ACHN (cell line): ENCODE measurements around the gene POP4.
"Not testable (repeated sequence)": the region's sequence is repeated elsewhere in the genome, so short reads cannot be mapped to it uniquely, and the experiment has no call there.

Source experiments
- DNase-seq: peaks from one replicate; pipeline ENCODE4 v3.0.0-alpha.2; 2015
- in situ Hi-C: cut with HindIII; loops from 2 replicates; pipeline ENCODE4 v1.10.0; 2017; ENCODE audit warnings: low sequenced_read_pairs, low pct_ligation_motif_present, low pct_unique_long_range_greater_than_20kb

POP4 gene

DNA sequence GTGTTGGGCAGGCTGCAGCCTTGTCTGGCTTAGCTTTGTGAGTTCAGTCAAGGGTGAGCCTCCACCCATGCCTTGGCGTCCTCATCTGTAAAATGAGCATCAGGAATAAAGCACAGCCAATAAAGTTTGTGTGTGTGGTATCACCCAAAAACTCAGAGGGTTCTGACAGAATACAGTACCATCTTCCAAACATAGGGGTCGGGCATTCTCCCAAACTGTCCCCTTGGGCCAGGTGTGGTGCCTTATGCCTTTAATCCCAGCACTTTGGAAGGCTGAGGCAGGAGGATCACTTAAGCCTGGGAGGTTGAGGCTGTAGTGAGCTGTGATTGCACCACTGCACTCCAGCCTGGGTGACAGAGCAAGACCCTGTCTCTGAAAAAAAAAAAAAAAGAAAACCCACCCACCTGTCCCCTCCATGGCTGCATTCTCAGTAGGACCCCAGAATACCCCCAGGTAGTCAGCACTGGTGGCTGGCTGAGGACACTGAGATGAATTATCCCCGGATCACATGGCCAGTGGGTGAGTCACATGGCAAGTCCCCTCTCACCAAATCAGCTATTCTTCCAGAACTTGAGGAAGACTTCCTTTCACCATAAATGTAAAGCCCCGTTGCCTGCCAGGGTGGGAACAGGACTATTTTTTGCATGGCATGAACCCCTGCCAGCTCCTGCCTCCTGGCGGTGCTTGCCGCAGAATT, 18.6 kb downstream of the POP4 start:
- DNase-seq, result no peak
- in situ Hi-C loops, result no loop called here

- no peak for DNase-seq
- in situ Hi-C loops, result no loop called here
These were observed 19.1 kb downstream of the POP4 start for GRCh38 chr19:29625186-29625651.

- in situ Hi-C loops, result no loop called here
- no peak for DNase-seq
These were observed 20.3 kb downstream of the POP4 start for GRCh38 chr19:29626386-29626785.

DNA sequence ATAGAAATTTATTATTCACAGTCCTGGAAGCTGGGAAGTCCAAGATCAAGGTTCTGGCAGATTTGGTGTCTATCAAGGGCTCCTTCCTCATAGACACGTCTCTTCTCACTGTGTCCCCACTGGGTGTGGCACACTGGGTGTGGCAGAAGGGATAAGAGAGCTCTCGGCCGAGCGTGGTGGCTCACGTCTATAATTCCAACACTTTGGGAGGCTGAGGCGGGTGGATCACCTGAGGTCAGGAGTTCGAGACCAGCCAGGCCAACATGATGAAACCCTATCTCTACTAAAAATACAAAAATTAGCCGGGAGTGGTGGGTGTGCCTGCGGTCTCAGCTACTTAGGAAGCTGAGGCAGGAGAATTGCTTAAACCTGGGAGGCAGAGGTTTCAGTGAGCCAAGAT, 20.7 kb downstream of the POP4 start:
- not testable (repeated sequence) for DNase-seq

DNA sequence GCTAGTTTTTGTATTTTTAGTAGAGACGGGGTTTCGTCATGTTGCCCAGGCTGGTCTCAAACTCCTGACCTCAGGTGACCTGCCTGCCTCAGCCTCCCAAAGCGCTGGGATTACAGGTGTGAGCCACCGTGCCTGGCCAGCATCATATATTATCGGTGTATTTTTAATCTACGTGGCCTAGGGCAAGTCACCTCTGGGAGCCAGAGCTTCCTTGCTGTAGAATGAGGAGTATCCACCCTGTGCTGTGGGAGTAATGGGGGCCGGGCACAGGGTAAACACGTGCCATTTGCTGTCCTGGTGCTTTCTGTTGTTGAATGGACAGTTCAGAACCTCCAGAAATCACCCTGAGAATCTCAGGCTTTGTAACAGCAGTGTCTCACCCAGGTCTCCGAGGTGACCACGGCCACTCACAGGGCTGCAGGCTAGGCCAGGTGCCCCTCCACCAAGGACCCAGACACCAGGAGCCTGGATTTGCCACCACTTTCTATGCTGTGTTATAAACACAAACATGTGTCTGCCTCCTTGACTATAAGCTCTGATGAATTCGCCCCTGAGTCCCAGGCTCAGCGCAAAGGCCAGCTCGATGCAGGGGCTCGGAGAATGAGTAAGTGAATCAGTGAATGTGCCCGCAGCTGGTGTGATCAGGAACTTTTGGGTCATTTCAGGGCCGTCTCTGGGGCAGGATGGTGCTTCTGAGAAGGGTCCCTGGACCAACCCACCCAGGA, 22.7 kb downstream of the POP4 start:
- no peak for DNase-seq
- in situ Hi-C loops, result no loop called here

More for the DNA sequence above, 20.7 kb downstream of the POP4 start:
- in situ Hi-C loops, result not testable (repeated sequence)

GRCh38 chr19:29629836-29630534, 23.9 kb downstream of the POP4 start:
- in situ Hi-C loops, result no loop called here
- DNase-seq, result no peak

- in situ Hi-C loops, result no loop called here
- DNase-seq, result no peak
These were observed 24.6 kb downstream of the POP4 start for GRCh38 chr19:29630655-29631054.

DNA sequence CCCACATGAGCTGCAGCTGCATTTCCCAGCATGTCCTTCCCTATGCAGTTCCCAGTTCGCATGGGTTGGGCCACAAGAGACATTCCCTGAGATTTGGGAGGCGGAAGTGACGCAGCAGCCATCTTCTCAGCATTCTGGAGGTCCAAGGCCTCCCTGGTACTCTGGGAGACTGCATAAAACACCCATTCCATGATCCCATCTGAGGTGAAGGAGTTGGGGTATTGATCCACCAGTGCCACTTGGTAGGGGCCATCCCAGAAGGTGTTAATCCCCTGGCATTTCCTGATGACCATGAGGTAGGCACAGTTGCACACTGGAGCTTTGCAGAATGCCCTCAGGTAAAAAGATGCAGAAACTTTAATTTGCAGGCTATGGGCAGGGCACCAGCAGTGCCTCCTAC, 25.4 kb downstream of the POP4 start:
- DNase-seq, result no peak
- in situ Hi-C loops, result no loop called here

DNA sequence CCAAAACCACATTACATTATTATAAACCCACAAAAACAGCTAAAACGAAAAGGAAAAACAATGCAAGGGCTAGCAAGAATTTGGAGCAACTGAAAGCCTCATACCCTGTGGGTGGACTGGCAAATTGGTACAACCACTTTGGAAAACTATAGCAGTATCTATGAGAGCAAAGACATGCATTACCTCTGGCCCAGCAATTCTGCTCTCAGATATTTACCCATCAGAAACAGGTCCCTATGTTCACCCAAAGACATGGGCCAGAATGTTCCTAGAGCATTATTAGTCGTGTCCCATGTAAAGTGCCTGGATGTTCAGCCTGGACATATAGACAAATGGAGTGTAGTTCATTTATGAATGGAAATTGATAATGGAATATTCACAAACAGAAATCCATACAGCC, 27.9 kb downstream of the POP4 start:
- in situ Hi-C loops, result no loop called here
- DNase-seq, result no peak

- no peak for DNase-seq
- in situ Hi-C loops, result no loop called here
These were observed 28.5 kb downstream of the POP4 start for GRCh38 chr19:29634423-29635130.

- in situ Hi-C loops, result no loop called here
- no peak for DNase-seq
These were observed 29.9 kb downstream of the POP4 start for GRCh38 chr19:29635963-29636362.

GRCh38 chr19:29636553-29637360, 30.7 kb downstream of the POP4 start:
- in situ Hi-C loops, result no loop called here

GRCh38 chr19:29639086-29639485, 33.0 kb downstream of the POP4 start:
- in situ Hi-C loops, result no loop called here
- no peak for DNase-seq

More at GRCh38 chr19:29636553-29637360, 30.7 kb downstream of the POP4 start:
- DNase-seq, result no peak

GRCh38 chr19:29640231-29640630, 34.1 kb downstream of the POP4 start:
- in situ Hi-C loops, result no loop called here
- no peak for DNase-seq

DNA sequence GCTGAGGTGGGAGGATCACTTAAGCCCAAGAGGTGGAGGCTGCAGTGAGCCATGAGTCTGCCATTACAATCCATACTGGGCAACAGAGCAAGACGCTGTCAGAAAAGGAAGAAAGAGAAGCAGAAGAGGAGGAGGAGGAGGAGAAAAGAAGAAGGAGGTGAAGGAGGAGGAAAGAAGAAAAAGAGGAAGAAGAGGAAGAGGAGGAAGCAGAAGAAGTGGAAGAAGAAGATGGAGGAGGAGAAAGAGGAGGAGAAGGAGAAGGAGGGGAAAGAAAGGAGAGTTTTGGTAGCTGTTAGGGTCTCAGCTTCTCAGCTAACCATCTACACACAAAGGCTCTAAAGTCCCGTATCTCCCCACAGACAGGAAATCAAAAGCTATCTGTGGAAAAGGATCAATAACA, 35.5 kb downstream of the POP4 start:
- no peak for DNase-seq
- in situ Hi-C loops, result no loop called here

GRCh38 chr19:29643361-29643935, 37.4 kb downstream of the POP4 start:
- DNase-seq, result no peak
- in situ Hi-C loops, result no loop called here

- DNase-seq, result no peak
- in situ Hi-C loops, result no loop called here
These were observed 38.1 kb downstream of the POP4 start for GRCh38 chr19:29644210-29644609.

GRCh38 chr19:29645491-29645867, 39.4 kb downstream of the POP4 start:
- in situ Hi-C loops, result no loop called here
- no peak for DNase-seq
